Skeletal muscle satellite cell (primary cell): ENCODE data around the gene EOLA1.
"Not testable (repeated sequence)": the region's sequence is repeated elsewhere in the genome, so short reads cannot be mapped to it uniquely, and the experiment has no call there.

Experiments
- H3K27me3 ChIP-seq: 2 replicates; pipeline ENCODE4 v1.7.0; 2013; ENCODE audit warnings: low read length; ENCODE audit not compliant: control insufficient read depth, insufficient read depth
- H3K36me3 ChIP-seq: 2 replicates; pipeline ENCODE4 v1.7.0; 2013; ENCODE audit warnings: mild to moderate bottlenecking, control low read depth, low read length; ENCODE audit not compliant: insufficient read depth
- H3K4me1 ChIP-seq: 2 replicates; pipeline ENCODE4 v1.7.0; 2013; ENCODE audit warnings: low read length; ENCODE audit not compliant: control insufficient read depth, insufficient read depth
- H3K4me2 ChIP-seq: 2 replicates; pipeline ENCODE4 v1.7.0; 2013; ENCODE audit warnings: mild to moderate bottlenecking, low read length
- H3K4me3 ChIP-seq: 2 replicates; pipeline ENCODE4 v1.7.0; 2013; ENCODE audit warnings: low read length
- H3K9ac ChIP-seq: 2 replicates; pipeline ENCODE4 v1.7.0; 2013; ENCODE audit warnings: mild to moderate bottlenecking, low read depth, low read length, moderate library complexity
- H3K9me3 ChIP-seq: replicated peaks from 2 replicates; pipeline ENCODE4 v1.7.0; 2013; ENCODE audit warnings: mild to moderate bottlenecking, control low read depth, low read length

Gene EOLA1

GRCh38 chrX:149551245-149551938 lies 10.6 kb downstream of the EOLA1 start:
- H3K36me3 ChIP-seq, H3K4me3 ChIP-seq, H3K27me3 ChIP-seq, H3K9me3 ChIP-seq, H3K4me1 ChIP-seq, H3K4me2 ChIP-seq, H3K9ac ChIP-seq: not testable (repeated sequence)

GRCh38 chrX:149551939-149552248 lies 11.1 kb downstream of the EOLA1 start:
- H3K4me2 ChIP-seq, H3K4me3 ChIP-seq, H3K36me3 ChIP-seq, H3K9ac ChIP-seq, H3K27me3 ChIP-seq, H3K4me1 ChIP-seq, H3K9me3 ChIP-seq: not testable (repeated sequence)

DNA sequence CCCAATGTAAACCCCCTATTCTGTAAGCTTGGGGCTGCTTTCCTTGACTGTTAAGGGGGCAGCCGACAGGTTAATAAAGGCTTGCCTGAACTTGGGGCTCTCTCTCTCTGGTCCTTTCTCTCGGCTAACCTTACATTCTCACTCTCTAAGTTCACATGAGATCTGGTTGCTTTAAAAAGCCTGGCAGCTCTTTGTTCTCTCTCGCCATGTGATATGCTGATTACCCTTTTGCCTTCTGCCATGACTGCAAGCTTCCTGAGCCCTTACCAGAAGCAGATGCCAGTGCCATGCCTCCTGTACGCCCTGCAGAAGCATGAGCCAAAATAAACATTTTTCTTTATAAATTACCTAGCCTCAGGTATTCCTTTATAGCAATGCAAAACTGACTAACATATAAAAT lies 14.4 kb downstream of the EOLA1 start:
- H3K36me3 ChIP-seq, H3K4me3 ChIP-seq, H3K4me2 ChIP-seq, H3K9me3 ChIP-seq, H3K4me1 ChIP-seq, H3K9ac ChIP-seq, H3K27me3 ChIP-seq: not testable (repeated sequence)

GRCh38 chrX:149563359-149563758 lies 22.5 kb downstream of the EOLA1 start:
- Histone ChIP-seq H3K27me3 (no peaks in the 10 kb centered on the region), H3K4me2 (no peak overlapping the region), H3K36me3 (no peaks in the 10 kb centered on the region), H3K4me1 (no peaks in the 10 kb centered on the region), H3K9ac (no peak overlapping the region), H3K4me3 (no peak overlapping the region), H3K9me3 (no peaks in the 10 kb centered on the region)

DNA sequence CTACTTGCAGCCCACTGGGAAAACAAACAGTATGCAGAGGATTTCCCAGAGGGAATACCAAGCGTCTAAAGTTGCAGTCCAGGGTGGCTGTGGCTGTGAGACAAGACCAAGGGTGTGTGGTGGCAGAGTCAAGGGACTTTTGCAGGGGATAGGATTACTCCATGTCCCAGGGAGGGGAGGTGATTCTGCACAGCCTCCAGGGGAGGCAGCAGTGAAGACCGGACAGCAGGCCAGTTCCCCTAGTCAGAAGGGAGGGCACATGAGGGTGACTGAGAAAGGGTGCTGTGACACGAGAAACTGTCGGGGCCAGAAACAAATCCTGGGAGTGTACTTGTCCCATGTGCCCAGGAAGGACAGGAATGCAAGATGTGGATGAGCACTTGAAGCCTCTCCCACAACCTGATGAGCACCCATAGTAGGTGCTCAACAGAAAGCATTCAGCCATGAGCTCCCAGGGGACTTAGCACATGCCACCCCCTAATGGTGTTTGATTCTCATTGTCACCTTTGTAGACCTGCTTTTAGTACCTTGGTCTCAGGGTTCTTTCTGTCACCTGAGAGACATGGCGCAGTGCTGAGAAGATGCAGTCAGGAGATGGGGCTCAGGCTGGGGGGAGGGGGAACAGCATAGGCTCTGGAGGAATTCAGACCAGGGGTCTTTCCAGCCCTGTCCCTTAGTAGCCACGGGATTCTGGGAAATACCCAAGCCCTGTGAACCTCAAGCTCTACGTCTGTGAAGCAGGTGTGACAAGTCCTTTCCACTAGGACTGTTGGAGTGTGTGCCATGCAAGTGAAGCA lies 27.0 kb downstream of the EOLA1 start:
- Histone ChIP-seq H3K27me3 (peaks cover 4% of the 10 kb centered on the region), H3K4me3 (no peak overlapping the region), H3K9ac (no peak overlapping the region), H3K9me3 (no peaks in the 10 kb centered on the region), H3K4me1 (no peaks in the 10 kb centered on the region), H3K4me2 (no peak overlapping the region), H3K36me3 (no peaks in the 10 kb centered on the region)

DNA sequence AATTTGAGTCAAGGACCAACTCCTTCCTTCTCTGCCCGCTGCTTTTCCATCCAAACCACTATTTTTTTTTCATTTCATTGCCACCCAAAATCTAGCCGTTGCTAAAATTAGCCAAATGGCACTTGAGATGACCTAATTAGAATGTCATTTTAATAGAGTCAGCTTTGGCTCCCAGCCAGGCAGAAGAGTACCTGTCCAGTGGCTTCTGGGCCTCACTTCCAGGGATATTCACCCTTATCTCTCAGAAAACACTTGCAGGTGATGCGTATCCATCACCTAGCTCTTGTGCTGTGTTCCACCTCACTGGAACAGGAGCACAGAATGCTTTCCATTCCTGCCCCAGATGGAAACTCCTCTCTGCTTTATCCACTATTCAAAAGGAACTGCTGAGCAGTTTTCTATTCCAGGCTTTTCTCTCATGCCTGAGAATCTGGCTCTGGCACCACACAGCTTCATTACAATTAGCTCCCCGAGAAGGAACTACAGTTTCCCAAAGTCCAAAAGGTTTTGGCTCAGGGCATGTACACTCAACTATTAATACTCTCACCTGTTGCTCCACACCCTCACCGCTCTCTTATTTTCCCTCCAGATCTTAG lies 28.0 kb downstream of the EOLA1 start:
- H3K4me2 ChIP-seq: no peak overlapping the region
- no peak overlapping the region for H3K4me3 ChIP-seq
- H3K36me3 ChIP-seq: no peaks in the 10 kb centered on the region
- no peaks in the 10 kb centered on the region for H3K4me1 ChIP-seq
- no peak overlapping the region for H3K9ac ChIP-seq
- peaks cover 4% of the 10 kb centered on the region for H3K27me3 ChIP-seq
- H3K9me3 ChIP-seq: no peaks in the 10 kb centered on the region

DNA sequence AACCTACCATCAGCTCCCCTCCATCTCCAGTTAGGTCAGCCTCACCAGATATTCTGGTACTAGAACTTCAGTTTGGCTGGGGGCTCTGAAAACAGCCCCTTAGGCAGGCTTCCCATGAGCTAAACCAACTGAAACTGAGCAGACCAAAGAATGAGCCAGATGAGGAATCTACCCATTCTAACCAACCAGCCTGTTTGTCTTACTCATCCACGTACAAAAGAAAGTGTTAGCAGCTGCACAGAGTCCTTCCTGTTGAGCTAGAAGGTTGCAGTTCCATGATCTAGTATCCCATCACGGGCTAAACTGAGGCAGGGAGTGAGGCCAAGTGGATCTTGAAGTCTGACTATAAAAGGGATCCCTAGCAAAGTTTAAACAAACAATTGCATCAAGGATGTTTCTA lies 29.0 kb downstream of the EOLA1 start:
- H3K36me3 ChIP-seq: no peaks in the 10 kb centered on the region
- H3K9ac ChIP-seq: no peak overlapping the region
- no peaks in the 10 kb centered on the region for H3K9me3 ChIP-seq
- H3K4me3 ChIP-seq: no peak overlapping the region
- peaks cover 4% of the 10 kb centered on the region for H3K27me3 ChIP-seq
- no peaks in the 10 kb centered on the region for H3K4me1 ChIP-seq
- H3K4me2 ChIP-seq: no peak overlapping the region

GRCh38 chrX:149570668-149571067 lies 29.9 kb downstream of the EOLA1 start:
- no peak overlapping the region for H3K9ac ChIP-seq
- H3K4me2 ChIP-seq: no peak overlapping the region
- H3K27me3 ChIP-seq: peaks cover 4% of the 10 kb centered on the region
- H3K4me3 ChIP-seq: no peak overlapping the region
- no peaks in the 10 kb centered on the region for H3K4me1 ChIP-seq
- H3K36me3 ChIP-seq: no peaks in the 10 kb centered on the region
- no peaks in the 10 kb centered on the region for H3K9me3 ChIP-seq

DNA sequence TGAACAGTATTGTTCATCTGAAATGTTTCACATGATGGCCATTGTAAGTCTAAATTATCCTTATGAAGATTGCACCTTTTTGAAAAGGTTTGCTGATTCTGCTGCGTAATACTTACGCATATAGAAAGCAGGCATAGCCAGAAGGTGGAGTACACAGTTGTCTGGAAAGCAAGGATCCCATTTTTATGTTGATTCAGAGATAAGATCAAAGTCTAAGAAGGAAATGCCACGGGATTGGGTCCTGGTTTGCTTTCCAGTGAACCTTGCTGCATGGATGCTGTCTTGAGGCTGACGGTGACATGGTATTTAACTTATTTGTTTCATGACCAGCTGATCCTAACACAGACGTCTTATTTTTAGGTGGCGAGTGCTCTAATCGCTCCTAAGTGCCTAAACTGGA lies 31.0 kb downstream of the EOLA1 start:
- Histone ChIP-seq H3K4me3 (no peak overlapping the region), H3K4me2 (no peak overlapping the region), H3K4me1 (no peaks in the 10 kb centered on the region), H3K9ac (no peak overlapping the region), H3K27me3 (peaks cover 4% of the 10 kb centered on the region), H3K9me3 (no peaks in the 10 kb centered on the region), H3K36me3 (no peaks in the 10 kb centered on the region)

GRCh38 chrX:149572743-149573142 lies 31.9 kb downstream of the EOLA1 start:
- Histone ChIP-seq H3K4me3 (no peak overlapping the region), H3K27me3 (peaks cover 4% of the 10 kb centered on the region), H3K9me3 (no peaks in the 10 kb centered on the region), H3K4me2 (no peak overlapping the region), H3K36me3 (no peaks in the 10 kb centered on the region), H3K9ac (no peak overlapping the region), H3K4me1 (no peaks in the 10 kb centered on the region)

DNA sequence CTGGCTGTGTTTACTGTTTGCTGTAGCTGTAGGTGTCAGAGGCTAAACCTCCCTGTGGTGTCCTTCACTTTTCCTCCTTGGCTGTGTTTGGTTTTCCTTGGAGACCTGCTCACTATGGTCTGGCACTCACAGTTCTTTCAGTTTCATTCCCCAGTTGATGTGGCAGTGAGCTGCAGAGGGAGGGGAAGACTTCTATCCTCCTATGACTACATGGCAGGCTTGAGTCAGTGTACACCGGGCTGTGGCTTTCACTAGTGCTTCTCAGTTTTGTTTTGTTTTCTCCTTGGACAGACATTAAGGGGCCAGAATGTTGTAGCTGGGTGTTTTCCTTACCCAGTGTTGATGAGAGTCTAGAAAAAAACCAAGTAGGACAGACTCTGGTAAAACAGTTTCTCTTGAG lies 32.6 kb downstream of the EOLA1 start:
- not testable (repeated sequence) for H3K36me3 ChIP-seq, H3K9me3 ChIP-seq, H3K4me3 ChIP-seq, H3K9ac ChIP-seq, H3K4me2 ChIP-seq, H3K27me3 ChIP-seq, H3K4me1 ChIP-seq

GRCh38 chrX:149585631-149586030 lies 44.8 kb downstream of the EOLA1 start:
- not testable (repeated sequence) for H3K36me3 ChIP-seq

More at GRCh38 chrX:149585631-149586030, 44.8 kb downstream of the EOLA1 start:
- not testable (repeated sequence) for H3K9ac ChIP-seq, H3K9me3 ChIP-seq, H3K4me2 ChIP-seq, H3K27me3 ChIP-seq, H3K4me3 ChIP-seq, H3K4me1 ChIP-seq
